ENCODE measurements around the gene LAMP1.
A peak's percentile ranks its signal among the peaks of the same experiment; 100 is the strongest.
"Not testable (repeated sequence)": the region's sequence is repeated elsewhere in the genome, so short reads cannot be mapped to it uniquely, and the experiment has no call there.

LAMP1 gene, protein sequence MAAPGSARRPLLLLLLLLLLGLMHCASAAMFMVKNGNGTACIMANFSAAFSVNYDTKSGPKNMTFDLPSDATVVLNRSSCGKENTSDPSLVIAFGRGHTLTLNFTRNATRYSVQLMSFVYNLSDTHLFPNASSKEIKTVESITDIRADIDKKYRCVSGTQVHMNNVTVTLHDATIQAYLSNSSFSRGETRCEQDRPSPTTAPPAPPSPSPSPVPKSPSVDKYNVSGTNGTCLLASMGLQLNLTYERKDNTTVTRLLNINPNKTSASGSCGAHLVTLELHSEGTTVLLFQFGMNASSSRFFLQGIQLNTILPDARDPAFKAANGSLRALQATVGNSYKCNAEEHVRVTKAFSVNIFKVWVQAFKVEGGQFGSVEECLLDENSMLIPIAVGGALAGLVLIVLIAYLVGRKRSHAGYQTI
- total RNA-seq: 179 to 180 reads per million in 2 experiments

DNA sequence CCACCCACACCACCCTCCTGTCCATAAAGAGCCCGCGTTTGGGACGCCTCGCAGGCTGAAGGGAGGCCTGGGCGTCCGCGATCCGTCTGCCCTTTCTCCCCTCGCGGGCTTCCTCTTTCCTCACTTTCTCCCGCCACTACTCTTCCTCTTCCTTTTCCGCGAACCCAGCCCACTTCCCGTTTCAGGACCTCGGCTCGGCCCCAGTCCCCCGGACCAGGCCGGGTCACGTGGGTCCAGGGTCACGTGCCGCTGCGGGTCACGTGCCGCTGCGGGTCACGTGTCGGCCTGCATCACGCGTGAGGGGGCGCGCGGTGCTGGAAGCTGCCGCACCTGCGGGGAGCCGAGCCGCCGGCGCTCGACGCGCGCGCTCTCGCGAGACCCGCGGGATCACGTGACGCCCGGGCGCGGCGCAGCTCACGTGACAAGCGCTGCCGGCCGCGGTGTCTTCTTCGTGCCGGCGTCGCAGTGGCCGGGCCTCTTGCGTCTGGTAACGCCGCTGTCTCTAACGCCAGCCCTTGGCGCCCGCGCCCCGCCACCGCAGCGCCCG lies at the start of gene LAMP1:
TSS of gene LAMP1 (plus strand) at position 417 of the 547 bp plus-strand sequence. CDS start 196 bp downstream, outside the sequence.
- DNase-seq (ENCODE audit: low read depth): peak; percentile 99

GRCh38 chr13:113252516-113253095 lies 44.4 kb upstream of the LAMP1 start:
- no peak for DNase-seq (ENCODE audit: low read depth)

GRCh38 chr13:113257908-113258307 lies 39.1 kb upstream of the LAMP1 start:
- DNase-seq (ENCODE audit: low read depth): not testable (repeated sequence)

GRCh38 chr13:113258321-113259054 lies 38.6 kb upstream of the LAMP1 start:
- DNase-seq (ENCODE audit: low read depth): no peak

DNA sequence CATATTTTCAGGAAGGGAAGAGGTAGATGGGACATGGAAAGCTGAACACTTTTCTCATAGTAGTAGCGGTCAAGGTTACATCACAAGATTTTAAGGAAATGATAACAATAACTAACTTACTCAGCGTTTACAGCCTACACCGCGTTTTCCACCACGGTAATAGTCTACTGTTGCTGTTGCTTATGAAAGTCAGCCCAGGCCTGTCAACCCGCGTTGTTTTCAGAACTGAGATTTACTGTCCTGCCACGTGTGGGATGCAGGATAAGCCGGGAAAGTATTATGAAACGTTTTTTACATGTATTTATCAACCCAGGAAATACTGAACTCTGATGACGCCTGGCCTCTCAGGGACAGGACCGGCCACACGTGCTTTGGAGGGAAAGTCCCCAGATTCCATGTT lies 36.0 kb upstream of the LAMP1 start:
- no peak for DNase-seq (ENCODE audit: low read depth)

DNA sequence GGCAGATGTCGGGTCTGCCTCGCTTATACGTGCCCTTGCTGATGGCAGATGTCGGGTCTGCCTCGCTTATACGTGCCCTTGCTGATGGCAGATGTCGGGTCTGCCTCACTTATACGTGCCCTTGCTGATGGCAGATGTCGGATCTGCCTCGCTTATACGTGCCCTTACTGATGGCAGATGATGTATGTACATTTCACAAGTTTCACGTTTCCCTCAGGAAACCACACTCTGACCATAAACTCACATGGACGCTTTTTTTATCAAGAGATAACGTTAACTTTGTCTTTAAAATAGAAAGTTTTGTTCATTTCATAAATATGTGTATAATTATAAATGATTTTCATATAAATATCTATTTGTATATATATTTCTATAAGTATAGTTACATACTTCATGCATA lies 34.0 kb upstream of the LAMP1 start:
- not testable (repeated sequence) for DNase-seq (ENCODE audit: low read depth)

DNA sequence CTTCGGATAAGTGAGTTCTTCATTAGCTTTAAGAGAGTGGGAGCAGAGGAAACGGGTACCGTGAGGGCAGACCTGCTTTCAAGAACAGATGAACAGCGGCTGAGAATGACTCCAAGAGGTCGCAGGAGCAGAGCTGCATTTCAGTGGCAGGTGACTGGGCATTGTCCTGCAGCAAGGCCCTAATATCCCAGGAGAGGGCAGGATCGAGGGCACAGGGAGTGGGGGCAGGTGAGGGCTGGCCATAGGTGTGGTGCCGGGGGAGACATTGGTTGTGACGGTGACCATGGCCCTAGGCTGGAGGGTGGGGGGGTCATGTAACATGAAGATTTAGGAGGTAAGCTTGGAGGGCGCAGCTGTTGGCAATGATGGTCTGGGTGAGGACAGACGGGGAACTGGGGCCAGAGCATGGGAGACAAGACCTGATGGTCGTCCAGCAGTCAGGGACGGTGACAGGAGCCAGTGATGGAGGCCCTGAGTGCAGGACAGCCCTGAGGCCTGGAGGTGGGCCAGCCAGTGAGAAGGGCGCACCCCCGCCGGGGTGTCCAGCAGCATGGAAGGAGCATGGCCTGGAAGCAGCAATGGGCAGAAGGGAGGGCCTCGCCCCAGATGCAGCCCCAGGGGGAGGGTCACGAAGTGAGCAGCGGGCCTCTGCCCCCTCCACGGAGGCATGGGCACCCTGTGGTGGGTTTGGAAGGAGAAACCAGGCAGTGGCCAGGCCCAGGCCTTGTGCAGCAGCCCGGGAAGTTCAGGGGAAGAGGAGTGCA lies 29.2 kb upstream of the LAMP1 start:
- DNase-seq (ENCODE audit: low read depth): no peak

DNA sequence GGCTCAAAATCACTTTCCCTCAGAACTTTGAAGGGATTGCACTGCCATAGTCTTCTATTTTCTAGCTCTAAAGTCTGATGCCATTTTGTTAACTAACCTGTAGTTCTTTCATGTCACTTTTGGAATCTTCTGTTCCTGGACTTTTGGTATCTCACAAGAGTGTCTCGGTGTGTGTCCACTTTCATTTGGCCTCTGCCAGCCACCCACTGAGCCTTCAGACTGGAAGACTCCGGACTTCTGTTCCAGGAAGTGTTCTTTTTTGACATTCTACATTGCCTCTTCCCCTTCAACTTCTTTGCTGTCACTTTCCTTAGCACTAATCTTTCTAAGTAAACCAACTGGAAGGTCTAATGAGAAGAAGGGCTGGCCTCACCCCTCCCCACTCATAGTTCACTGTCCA lies 25.0 kb upstream of the LAMP1 start:
- no peak for DNase-seq (ENCODE audit: low read depth)

DNA sequence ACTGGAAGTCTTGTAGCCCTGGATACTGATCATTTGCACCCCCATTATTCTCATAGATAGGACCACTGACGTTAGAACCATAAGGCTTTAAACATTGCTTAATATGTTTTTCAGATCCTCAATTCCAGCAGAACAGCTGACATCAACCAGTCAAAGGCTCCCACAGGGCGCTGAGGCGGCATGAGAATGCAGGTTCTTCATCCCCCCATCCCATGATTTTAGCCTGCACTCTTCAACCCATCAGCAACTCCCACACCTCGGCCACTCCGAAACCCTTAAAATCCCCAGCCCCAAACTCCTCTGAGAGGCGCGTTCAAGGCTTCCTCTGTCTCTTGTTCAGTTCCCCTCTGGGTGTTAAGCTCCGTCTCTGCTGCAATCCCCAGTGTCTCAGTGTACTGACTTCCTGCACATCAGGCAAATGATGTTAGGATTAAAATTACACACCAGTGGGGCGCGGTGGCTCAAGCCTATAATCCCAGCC lies 24.3 kb upstream of the LAMP1 start:
- no peak for DNase-seq (ENCODE audit: low read depth)

- DNase-seq (ENCODE audit: low read depth): no peak
These were observed 23.7 kb upstream of the LAMP1 start for GRCh38 chr13:113273321-113273720.

GRCh38 chr13:113273851-113274590 lies 23.0 kb upstream of the LAMP1 start:
- DNase-seq (ENCODE audit: low read depth): no peak

DNA sequence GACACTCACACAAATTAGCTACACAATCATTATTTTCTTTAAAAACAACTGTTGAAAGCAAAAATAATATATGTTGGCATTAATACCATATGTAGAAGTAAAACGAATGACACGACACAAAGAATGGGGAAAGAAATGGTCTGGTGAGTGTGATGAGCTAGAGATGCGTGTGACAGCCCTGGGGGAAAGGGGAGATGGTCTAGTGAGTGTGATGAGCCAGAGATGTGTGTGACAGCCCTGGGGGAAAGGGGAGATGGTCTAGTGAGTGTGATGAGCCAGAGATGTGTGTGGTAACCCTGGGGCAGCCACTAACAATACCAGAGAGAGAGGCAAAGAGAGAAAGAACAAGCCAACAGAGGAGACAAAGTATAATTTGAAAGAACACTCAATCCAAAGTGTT lies 22.3 kb upstream of the LAMP1 start:
- no peak for DNase-seq (ENCODE audit: low read depth)

- DNase-seq (ENCODE audit: low read depth): no peak
These were observed 21.7 kb upstream of the LAMP1 start for GRCh38 chr13:113275387-113275786.

- DNase-seq (ENCODE audit: low read depth): no peak
These were observed 16.9 kb upstream of the LAMP1 start for GRCh38 chr13:113280126-113280525.

- DNase-seq (ENCODE audit: low read depth): no peak
These were observed 13.1 kb upstream of the LAMP1 start for GRCh38 chr13:113283904-113284303.

GRCh38 chr13:113288880-113289279 lies 8.2 kb upstream of the LAMP1 start:
- DNase-seq (ENCODE audit: low read depth): no peak

GRCh38 chr13:113291129-113291528 lies 5.9 kb upstream of the LAMP1 start:
- DNase-seq (ENCODE audit: low read depth): no peak

- DNase-seq (ENCODE audit: low read depth): no peak
These were observed 4.8 kb upstream of the LAMP1 start for GRCh38 chr13:113292021-113292862.

DNA sequence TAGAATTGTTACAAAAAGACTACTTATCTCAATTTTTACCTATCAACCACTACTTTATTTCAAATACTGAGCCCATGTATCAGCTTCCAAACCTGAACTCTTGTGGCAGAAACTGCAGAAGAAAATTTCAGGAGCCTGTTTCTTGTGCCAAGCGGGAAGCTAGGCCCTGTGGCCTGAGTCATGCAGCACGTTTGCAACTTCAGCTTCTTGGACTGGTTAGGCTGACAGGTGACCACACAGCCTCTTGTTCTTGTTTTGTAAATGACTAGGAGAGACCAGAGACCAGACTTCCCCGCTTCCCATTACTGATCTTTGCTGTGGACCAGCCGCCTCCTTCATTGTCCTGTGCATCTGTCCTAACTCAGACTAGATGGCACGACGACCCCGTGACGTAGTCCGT lies 3.4 kb upstream of the LAMP1 start:
- no peak for DNase-seq (ENCODE audit: low read depth)

DNA sequence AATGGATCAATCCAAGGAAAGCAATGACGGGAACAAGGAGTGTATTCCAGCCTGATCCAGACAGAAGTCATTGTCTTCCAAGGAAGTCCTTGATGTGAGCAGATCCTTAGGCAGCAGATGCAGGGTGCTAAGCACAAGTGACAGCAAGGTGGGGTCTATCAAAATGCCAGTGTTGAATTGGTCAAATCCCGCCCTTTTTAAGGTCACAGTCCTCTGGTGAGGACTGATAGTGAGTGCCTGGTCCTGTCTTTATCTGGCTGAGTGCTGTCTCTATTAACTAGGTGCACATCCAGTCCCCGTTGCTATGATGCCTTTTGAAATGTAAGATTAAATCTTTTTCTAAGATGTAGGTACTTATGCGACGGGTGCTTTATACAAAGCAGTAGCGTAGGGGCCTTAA lies 1.3 kb upstream of the LAMP1 start:
- no peak for DNase-seq (ENCODE audit: low read depth)

Data from T follicular helper cell (primary cell).